ENCODE measurements around the gene ABHD17A.

GRCh38 chr19:1837222-1837565 is 48.1 kb downstream of the ABHD17A start:
- TF ChIP-seq CTCF (IDR thresholded peaks at IDR 0.05) (no peak), ZFX (IDR thresholded peaks at IDR 0.05; ENCODE audit: borderline replicate concordance) (no peak)

All from 22Rv1 (cell line).